ENCODE measurements around the gene SPATA7.
"Not testable (repeated sequence)": the region's sequence is repeated elsewhere in the genome, so short reads cannot be mapped to it uniquely, and the experiment has no call there.

The SPATA7 gene

GRCh38 chr14:88385212-88386101, at the start of gene SPATA7:
Gene SPATA7, plus strand, starts transcription at chr14:88385657. Its CDS starts 162 bp downstream, at chr14:88385819.
- peak; percentile 90 for DNase-seq

DNA sequence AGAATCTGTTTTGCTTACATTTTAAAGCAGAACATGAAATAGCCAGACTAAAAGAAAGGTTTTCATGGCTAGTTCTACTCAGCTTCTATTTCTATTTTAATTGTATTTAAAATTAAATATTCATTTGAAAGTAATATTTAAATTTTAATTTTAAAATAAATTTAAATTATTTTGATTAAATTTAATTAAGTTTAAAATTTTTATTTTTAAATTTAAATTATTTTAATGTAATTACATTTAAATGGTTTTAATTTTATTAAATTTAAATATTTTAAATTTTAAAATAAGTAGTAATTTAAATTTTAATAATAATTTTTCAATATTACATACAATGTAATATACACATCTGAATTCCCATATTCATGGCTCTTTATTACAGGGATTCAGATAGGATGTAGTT, 45.1 kb upstream of the SPATA7 start:
- no peak for DNase-seq

DNA sequence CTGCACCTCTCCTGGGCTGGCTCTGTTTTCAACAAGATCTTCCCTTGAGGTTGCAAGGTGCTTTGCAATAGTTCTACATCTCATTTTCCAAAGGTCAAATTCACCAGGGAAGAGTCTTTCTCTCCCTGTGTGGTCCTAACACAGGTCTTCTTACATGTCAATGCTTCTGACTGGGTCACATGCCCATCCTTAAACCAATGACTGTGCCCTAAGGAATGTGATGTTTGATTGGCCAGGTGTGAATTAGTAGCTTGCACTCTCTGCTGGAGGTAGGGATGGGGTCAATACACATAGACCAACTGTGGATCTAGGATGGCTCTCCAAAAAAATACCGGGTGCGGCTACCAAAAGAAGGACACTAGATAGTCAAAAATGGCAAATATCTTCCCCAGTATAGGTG, 42.5 kb upstream of the SPATA7 start:
- DNase-seq: no peak

GRCh38 chr14:88346048-88346639, 39.3 kb upstream of the SPATA7 start:
- DNase-seq: no peak

GRCh38 chr14:88348546-88348945, 36.9 kb upstream of the SPATA7 start:
- DNase-seq: no peak

- DNase-seq: no peak
Measured at GRCh38 chr14:88351966-88352691, 33.3 kb upstream of the SPATA7 start.

DNA sequence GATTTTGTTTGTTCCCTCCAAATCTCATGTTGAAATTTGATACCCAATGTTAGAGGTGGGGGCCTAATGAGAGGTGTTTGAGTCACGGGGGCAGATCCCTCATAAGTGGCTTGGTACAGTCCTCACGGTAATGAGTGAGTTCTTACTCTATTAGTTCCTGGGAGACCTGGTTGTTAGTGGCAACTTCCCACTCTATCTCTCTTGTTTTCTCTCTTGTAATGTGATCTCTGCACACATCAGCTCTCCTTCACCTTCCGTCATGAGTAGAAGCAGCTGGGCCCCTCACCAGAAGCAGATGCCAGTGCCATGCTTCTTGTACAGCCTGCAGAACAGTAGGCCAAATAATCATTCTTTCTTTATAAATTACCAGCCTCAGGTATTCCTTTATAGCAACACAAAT, 32.8 kb upstream of the SPATA7 start:
- DNase-seq: no peak

- no peak for DNase-seq
Measured at GRCh38 chr14:88354358-88354757, 31.1 kb upstream of the SPATA7 start.

DNA sequence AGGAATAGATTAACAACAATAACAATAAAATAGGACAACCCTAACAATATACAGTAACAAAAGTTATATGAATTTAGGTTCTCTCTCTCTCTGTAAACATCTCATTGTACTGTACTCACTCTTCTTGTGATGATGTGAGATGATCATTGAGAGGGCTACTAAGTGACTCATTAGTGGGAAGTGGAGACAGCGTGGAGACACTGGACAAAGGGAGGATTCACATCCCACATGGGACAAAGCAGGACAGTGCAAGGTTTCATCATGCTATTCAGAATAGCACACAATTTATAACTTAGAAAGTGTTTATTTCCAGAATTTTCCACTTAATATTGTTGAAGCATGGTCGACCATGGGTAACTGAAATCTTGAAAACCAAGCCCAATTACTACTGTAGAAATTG, 26.0 kb upstream of the SPATA7 start:
- no peak for DNase-seq

- no peak for DNase-seq
Measured at GRCh38 chr14:88363644-88364043, 21.8 kb upstream of the SPATA7 start.

DNA sequence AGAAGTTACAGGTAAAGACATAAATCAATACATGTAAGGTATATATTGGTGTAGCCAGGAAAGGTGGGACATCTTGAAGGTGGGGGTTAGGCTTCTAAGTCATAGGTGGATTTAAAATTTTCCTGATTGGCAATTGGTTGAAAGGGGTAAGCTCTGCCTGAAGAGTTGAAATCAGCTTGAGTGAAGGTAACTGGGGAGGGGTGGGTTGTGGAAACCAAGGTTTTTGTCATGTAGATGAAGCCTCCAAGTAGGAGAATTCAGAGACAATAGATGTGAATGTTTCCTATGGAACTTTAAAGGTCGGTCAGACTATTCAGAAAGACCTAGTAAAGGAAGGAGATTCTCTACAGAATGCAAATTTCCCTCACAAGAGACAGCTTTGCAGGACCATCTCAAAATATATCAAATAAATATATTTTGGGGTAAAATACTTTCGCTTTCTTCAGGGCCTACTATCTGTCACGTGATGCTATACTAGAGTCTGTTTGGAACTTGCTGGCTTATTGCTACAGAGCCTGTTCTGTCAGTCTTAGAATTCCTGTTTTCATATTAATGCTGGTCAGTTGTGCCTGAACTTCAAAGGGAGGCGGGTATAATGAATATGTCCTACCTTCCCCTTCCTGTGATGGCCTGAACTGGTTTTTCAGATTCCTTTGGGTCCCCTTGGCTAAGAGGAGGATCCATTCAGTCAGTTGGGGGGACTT, 20.6 kb upstream of the SPATA7 start:
- DNase-seq: no peak

- no peak for DNase-seq
Measured at GRCh38 chr14:88369496-88369895, 16.0 kb upstream of the SPATA7 start.

GRCh38 chr14:88379706-88380343, 5.6 kb upstream of the SPATA7 start:
- no peak for DNase-seq

DNA sequence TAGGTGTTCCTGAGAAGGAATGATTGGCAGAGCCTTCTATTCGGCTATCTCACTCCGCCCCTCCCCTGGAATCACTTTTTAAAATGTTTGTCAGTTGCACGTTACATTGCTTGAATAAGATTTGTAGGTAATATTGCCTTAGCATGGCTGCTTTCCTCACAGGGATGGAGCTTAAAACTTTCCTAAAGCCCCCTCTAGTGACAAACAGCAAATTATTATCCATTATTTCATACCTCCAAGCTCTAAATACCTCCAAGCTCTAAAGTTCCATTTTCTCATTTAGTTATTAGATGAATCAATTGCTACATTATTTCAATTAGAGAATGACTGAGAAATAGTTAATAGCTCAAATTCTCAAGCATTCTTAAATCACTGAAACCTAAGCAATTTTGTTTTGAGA, 5.1 kb upstream of the SPATA7 start:
- no peak for DNase-seq

DNA sequence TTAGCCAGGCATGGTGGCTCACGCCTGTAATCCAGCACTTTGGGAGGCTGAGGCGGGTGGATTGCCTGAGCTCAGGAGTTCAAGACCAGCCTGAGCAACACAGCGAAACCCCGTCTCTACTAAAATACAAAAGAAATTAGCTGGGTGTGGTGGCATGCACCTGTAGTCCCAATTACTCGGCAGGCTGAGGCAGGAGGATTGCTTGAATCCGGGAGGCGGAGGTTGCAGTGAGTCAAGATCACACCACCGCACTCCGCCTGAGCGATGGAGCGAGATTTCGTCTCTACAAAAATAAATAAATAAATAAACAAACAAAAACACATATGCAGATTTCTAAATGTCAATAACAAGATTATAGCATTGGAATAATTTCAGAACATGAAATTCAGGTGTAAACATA, 3.8 kb upstream of the SPATA7 start:
- not testable (repeated sequence) for DNase-seq

DNA sequence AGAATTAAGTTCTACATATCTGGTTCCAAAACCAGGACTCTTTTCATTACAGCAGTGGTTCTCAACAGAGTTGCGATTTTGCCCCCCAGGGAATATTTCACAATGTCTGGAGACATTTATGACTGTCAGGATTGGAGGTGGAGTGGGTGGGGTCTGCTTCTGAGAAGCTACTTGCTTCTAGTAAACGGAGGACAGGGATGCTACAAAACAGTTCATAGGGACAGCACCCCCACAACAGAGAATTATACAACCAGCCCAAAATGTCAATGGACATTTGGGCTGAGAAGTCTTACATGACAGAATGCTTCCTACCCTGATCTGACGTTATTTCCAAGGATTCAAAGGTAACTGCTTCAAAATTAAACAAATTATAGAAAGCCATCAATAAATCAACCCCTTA, 739 bp upstream of the SPATA7 start:
- no peak for DNase-seq

- DNase-seq: no peak
Measured at GRCh38 chr14:88386256-88386794, 868 bp downstream of the SPATA7 start.

GRCh38 chr14:88388741-88389282, 3.4 kb downstream of the SPATA7 start:
- DNase-seq: no peak

GRCh38 chr14:88392609-88393008, 7.2 kb downstream of the SPATA7 start:
- DNase-seq: no peak

DNA sequence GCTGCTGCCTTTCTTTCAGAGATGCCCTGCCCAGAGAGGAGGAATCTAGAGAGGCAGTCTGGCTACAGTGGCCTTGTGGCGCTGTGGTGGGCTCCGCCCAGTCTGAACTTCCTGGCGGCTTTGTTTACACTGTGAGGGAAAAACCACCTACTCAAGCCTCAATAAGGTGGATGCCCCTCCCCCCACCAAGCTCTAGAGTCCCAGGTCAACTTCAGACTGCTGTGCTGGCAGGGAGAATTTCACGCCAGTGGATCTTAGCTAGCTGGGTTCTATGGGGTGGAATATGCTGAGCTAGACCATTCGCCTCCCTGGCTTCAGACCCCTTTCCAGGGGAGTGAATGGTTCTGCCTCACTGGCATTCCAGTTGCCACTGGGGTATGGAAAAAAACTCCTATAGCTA, 25.6 kb downstream of the SPATA7 start:
- no peak for DNase-seq

- no peak for DNase-seq
Measured at GRCh38 chr14:88417594-88417993, 32.1 kb downstream of the SPATA7 start.

- DNase-seq: no peak
Measured at GRCh38 chr14:88420187-88420586, 34.7 kb downstream of the SPATA7 start.

Data from activated CD4-positive, alpha-beta T cell treated with anti-CD3 and anti-CD28 coated beads, Interleukin-2, amount 50 U/mL, for 16 hours (primary cell).